Neural cell (in vitro differentiated cells): Measurements from ENCODE around the gene DMGDH. TPM values are rescaled to one million over a fixed set of nuclear protein-coding genes. Genes with fewer than 3 reads are reported as not detected.

Experiments used
- H2AFZ ChIP-seq: fragments of 200-600, 300-800 bp; sonication (generic), shearing (Covaris generic); 2 replicates; pipeline ENCODE4 v1.6.0; 2014; ENCODE audit warnings: low read depth, mild to moderate bottlenecking, antibody characterized with exemption, low read length, moderate library complexity
- H3F3A ChIP-seq: fragments of 200-600 bp; shearing (Covaris generic); 2 replicates; pipeline ENCODE4 v1.6.1; 2016; ENCODE audit warnings: mild to moderate bottlenecking, moderate library complexity, mixed read lengths, antibody characterized with exemption, low read length; ENCODE audit not compliant: insufficient read depth, poor library complexity, severe bottlenecking
- H3K27ac ChIP-seq: fragments of 200-600, 300-800 bp; sonication (generic), shearing (Covaris generic); 2 replicates; pipeline ENCODE4 v1.5.1; 2014; ENCODE audit warnings: mild to moderate bottlenecking, low read length, moderate library complexity
- H3K27me3 ChIP-seq: fragments of 300-800, 200-600 bp; sonication (generic), shearing (Covaris generic); 2 replicates; pipeline ENCODE4 v1.6.0; 2014; ENCODE audit warnings: mild to moderate bottlenecking, low read depth, low read length, moderate library complexity; ENCODE audit not compliant: insufficient read depth
- H3K36me3 ChIP-seq: fragments of 300-800, 200-600 bp; sonication (generic), shearing (Covaris generic); 2 replicates; pipeline ENCODE4 v1.5.1; 2014; ENCODE audit warnings: mild to moderate bottlenecking, antibody characterized with exemption, low read length, moderate library complexity; ENCODE audit not compliant: insufficient read depth
- H3K4me2 ChIP-seq: fragments of 300-800, 200-600 bp; sonication (generic), shearing (Covaris generic); 2 replicates; pipeline ENCODE4 v1.6.0; 2014; ENCODE audit warnings: mild to moderate bottlenecking, low read length
- H3K4me3 ChIP-seq: fragments of 300-800, 200-600 bp; sonication (generic), shearing (Covaris generic); 2 replicates; pipeline ENCODE4 v1.5.1; 2014; ENCODE audit warnings: mild to moderate bottlenecking, low read length, moderate library complexity
- H3K79me2 ChIP-seq: fragments of 200-600 bp; shearing (Covaris generic); replicated peaks from 2 replicates; pipeline ENCODE4 v1.6.0; 2014; ENCODE audit warnings: mild to moderate bottlenecking, low read length, moderate library complexity; ENCODE audit not compliant: insufficient read depth
- H3K9ac ChIP-seq: fragments of 300-800, 200-600 bp; sonication (generic), shearing (Covaris generic); 2 replicates; pipeline ENCODE4 v1.6.1; 2016; ENCODE audit warnings: mild to moderate bottlenecking, low read length, mixed read lengths
- H3K9me2 ChIP-seq: fragments of 200-600 bp; shearing (Covaris generic); 2 replicates; pipeline ENCODE4 v1.6.1; 2016; ENCODE audit warnings: mild to moderate bottlenecking, low read length, mixed read lengths; ENCODE audit not compliant: insufficient read depth
- H3K9me3 ChIP-seq: fragments of 200-600, 300-800 bp; sonication (generic), shearing (Covaris generic); 2 replicates; pipeline ENCODE4 v1.6.1; 2016; ENCODE audit warnings: mild to moderate bottlenecking, mixed run types, low read length, moderate library complexity, mixed read lengths
- H4K20me1 ChIP-seq: fragments of 200-600 bp; shearing (Covaris generic); 2 replicates; pipeline ENCODE4 v1.6.1; 2016; ENCODE audit warnings: mild to moderate bottlenecking, mixed run types; ENCODE audit not compliant: insufficient read depth
- EP300 ChIP-seq: fragments of 450-650 bp; conservative IDR thresholded peaks from 2 replicates; pipeline ENCODE4 v1.6.1; 2014; ENCODE audit warnings: antibody characterized with exemption, mild to moderate bottlenecking, moderate library complexity; ENCODE audit not compliant: poor library complexity, severe bottlenecking
- EZH2 ChIP-seq: fragments of 200-600, 300-800 bp; shearing (Covaris generic), sonication (generic); IDR thresholded peaks from 2 replicates; pipeline ENCODE4 v1.6.1; 2014; ENCODE audit warnings: antibody characterized with exemption, low read length, borderline replicate concordance, mild to moderate bottlenecking; ENCODE audit not compliant: insufficient read depth, poor library complexity, severe bottlenecking
- MXI1 ChIP-seq: fragments of 450-650 bp; conservative IDR thresholded peaks from 2 replicates; pipeline ENCODE4 v1.6.1; 2014; ENCODE audit warnings: antibody characterized with exemption, mild to moderate bottlenecking; ENCODE audit not compliant: poor library complexity, severe bottlenecking
- POLR2AphosphoS5 ChIP-seq: IDR thresholded peaks from 2 replicates; pipeline ENCODE4 v1.6.1; 2012
- RAD21 ChIP-seq: fragments of 450-650 bp; conservative IDR thresholded peaks from 2 replicates; pipeline ENCODE4 v1.6.1; 2014; ENCODE audit warnings: antibody characterized with exemption, mild to moderate bottlenecking, moderate library complexity
- SMC3 ChIP-seq: fragments of 450-650 bp; conservative IDR thresholded peaks from 2 replicates; pipeline ENCODE4 v1.6.1; 2014; ENCODE audit warnings: antibody characterized with exemption, mild to moderate bottlenecking, moderate library complexity; ENCODE audit not compliant: poor library complexity
- TAF1 ChIP-seq: IDR thresholded peaks from 2 replicates; pipeline ENCODE4 v1.6.1; 2012; ENCODE audit warnings: low read depth
- polyA minus RNA-seq: library from RNA; depleted of rRNA, polyadenylated mRNA; stranded (reverse); fragments of >200 nt; gene quantifications from 2 replicates; pipeline ENCODE4 v1.2.3, GENCODE V29; 2014
- polyA plus RNA-seq: library from polyadenylated mRNA; depleted of rRNA; stranded (reverse); fragments of >200 nt; gene quantifications from 2 replicates; pipeline ENCODE4 v1.2.3, GENCODE V29; 2014
- TF ChIP-seq, protein P1 (sequence below): IDR thresholded peaks from 2 replicates; pipeline ENCODE4 v1.6.1; 2012; ENCODE audit warnings: borderline replicate concordance
- TF ChIP-seq, protein P2 (sequence below): fragments of 450-650 bp; IDR thresholded peaks from 2 replicates; pipeline ENCODE4 v1.5.1; 2014; ENCODE audit warnings: antibody characterized with exemption, mild to moderate bottlenecking, moderate library complexity; ENCODE audit not compliant: poor library complexity, severe bottlenecking

Gene DMGDH
- 0.70 and 0.93 TPM in 2 replicates for polyA plus RNA-seq
- polyA minus RNA-seq: 1.9 TPM in 2 replicates

GRCh38 chr5:79069488-79070349 is at the start of gene DMGDH, which contains the start of gene BHMT2:
DMGDH (minus strand) TSS chr5:79069674; CDS start chr5:79069620, 54 bp downstream.
BHMT2 (plus strand) TSS chr5:79069767; CDS start chr5:79069783, 16 bp downstream.
- no peak within 1 kb of the TSS for H3K4me3 ChIP-seq
- no peak within 1 kb of the TSS for H2AFZ ChIP-seq
- no peaks in the 10 kb centered on the region for H3K79me2 ChIP-seq
- H3F3A ChIP-seq: no peaks in the 10 kb centered on the region
- TF ChIP-seq EZH2 (no peak), TAF1 (no peak), MXI1 (no peak), SMC3 (no peak), POLR2AphosphoS5 (no peak), RAD21 (no peak), EP300 (no peak)
- TF ChIP-seq, protein P1, sequence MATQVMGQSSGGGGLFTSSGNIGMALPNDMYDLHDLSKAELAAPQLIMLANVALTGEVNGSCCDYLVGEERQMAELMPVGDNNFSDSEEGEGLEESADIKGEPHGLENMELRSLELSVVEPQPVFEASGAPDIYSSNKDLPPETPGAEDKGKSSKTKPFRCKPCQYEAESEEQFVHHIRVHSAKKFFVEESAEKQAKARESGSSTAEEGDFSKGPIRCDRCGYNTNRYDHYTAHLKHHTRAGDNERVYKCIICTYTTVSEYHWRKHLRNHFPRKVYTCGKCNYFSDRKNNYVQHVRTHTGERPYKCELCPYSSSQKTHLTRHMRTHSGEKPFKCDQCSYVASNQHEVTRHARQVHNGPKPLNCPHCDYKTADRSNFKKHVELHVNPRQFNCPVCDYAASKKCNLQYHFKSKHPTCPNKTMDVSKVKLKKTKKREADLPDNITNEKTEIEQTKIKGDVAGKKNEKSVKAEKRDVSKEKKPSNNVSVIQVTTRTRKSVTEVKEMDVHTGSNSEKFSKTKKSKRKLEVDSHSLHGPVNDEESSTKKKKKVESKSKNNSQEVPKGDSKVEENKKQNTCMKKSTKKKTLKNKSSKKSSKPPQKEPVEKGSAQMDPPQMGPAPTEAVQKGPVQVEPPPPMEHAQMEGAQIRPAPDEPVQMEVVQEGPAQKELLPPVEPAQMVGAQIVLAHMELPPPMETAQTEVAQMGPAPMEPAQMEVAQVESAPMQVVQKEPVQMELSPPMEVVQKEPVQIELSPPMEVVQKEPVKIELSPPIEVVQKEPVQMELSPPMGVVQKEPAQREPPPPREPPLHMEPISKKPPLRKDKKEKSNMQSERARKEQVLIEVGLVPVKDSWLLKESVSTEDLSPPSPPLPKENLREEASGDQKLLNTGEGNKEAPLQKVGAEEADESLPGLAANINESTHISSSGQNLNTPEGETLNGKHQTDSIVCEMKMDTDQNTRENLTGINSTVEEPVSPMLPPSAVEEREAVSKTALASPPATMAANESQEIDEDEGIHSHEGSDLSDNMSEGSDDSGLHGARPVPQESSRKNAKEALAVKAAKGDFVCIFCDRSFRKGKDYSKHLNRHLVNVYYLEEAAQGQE: no peak
- TF ChIP-seq, protein P2, sequence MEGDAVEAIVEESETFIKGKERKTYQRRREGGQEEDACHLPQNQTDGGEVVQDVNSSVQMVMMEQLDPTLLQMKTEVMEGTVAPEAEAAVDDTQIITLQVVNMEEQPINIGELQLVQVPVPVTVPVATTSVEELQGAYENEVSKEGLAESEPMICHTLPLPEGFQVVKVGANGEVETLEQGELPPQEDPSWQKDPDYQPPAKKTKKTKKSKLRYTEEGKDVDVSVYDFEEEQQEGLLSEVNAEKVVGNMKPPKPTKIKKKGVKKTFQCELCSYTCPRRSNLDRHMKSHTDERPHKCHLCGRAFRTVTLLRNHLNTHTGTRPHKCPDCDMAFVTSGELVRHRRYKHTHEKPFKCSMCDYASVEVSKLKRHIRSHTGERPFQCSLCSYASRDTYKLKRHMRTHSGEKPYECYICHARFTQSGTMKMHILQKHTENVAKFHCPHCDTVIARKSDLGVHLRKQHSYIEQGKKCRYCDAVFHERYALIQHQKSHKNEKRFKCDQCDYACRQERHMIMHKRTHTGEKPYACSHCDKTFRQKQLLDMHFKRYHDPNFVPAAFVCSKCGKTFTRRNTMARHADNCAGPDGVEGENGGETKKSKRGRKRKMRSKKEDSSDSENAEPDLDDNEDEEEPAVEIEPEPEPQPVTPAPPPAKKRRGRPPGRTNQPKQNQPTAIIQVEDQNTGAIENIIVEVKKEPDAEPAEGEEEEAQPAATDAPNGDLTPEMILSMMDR: no peak
- no peaks in the 10 kb centered on the region for H3K36me3 ChIP-seq
- H3K9ac ChIP-seq: no peak within 1 kb of the TSS
- H3K9me2 ChIP-seq: no peaks in the 10 kb centered on the region
- no peaks in the 10 kb centered on the region for H3K27me3 ChIP-seq
- no peak within 1 kb of the TSS for H3K4me2 ChIP-seq
- no peaks in the 10 kb centered on the region for H3K9me3 ChIP-seq
- H4K20me1 ChIP-seq: no peaks in the 10 kb centered on the region
- H3K27ac ChIP-seq: no peak within 1 kb of the TSS

DNA sequence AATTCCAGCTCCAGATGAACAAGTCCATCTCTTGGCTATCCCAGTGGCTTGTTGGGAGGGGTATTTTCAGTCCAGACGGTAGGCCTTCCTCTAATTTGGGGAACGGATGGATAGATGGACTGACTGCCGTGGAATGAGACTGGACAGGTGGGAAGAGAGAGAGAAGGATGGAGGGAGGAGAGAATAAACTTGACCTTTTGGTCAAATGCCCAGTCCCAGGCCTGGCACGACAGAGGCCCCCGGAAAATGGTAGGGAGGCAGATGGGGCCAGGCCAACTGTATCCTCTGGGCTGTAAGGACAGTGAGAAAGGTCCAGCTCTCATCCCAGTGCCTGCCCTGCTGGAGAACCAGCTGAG is 43.2 kb upstream of the DMGDH start:
- Histone ChIP-seq H3K79me2 (no peaks in the 10 kb centered on the region), H3F3A (no peaks in the 10 kb centered on the region), H3K9ac (no peak overlapping the region), H3K4me3 (no peak overlapping the region), H3K27ac (no peak overlapping the region), H3K9me2 (no peaks in the 10 kb centered on the region), H3K9me3 (no peaks in the 10 kb centered on the region), H2AFZ (no peak overlapping the region), H3K36me3 (no peaks in the 10 kb centered on the region), H4K20me1 (no peaks in the 10 kb centered on the region), H3K27me3 (peaks cover 26% of the 10 kb centered on the region), H3K4me2 (no peak overlapping the region)
- TF ChIP-seq SMC3: no peak
- TF ChIP-seq EP300: no peak
- TF ChIP-seq MXI1: no peak
